CD4-positive, alpha-beta T cell (primary cell): ENCODE data around the gene EGR2. TPM values are rescaled to one million over a fixed set of nuclear protein-coding genes. Genes with fewer than 3 reads are reported as not detected.
A peak's percentile ranks its signal among the peaks of the same experiment; 100 is the strongest.

ENCODE experiments used
- ATAC-seq: fragments of 200-7000 bp; cut with Tn5 transposase; one replicate; pipeline ENCODE4 v1.10.0; 2022; ENCODE audit warnings: mild to moderate bottlenecking; ENCODE audit not compliant: poor library complexity
- CTCF ChIA-PET: fragments of 350-600 bp; sonication (Branson Sonifier 250); formaldehyde crosslinking; loops from one replicate; lab custom pipeline; 2021; ENCODE audit warnings: antibody characterized with exemption, inconsistent platforms; lab: Charles Lee
- POLR2A ChIA-PET: fragments of 350-600 bp; sonication (Branson Sonifier 250); formaldehyde crosslinking; loops from one replicate; lab custom pipeline; 2021; ENCODE audit warnings: antibody characterized with exemption, inconsistent platforms; lab: Charles Lee
- DNase-seq, 14 experiments: peaks; one replicate each; pipeline ENCODE4 v3.0.0-alpha.2; 2013 to 2020; ENCODE audit warnings: mixed read lengths in 2 of 14
- H3K27ac ChIP-seq, 2 donors: one replicate each; pipeline versions ENCODE4 v1.5.1 to v1.7.0; 2013; ENCODE audit warnings: low read length in 2 of 2, low read depth in 1 of 2, mild to moderate bottlenecking in 1 of 2
- H3K27me3 ChIP-seq, 2 experiments: 1 replicate in 1 of 2; 2 replicates in 1 of 2; pipeline versions ENCODE4 v1.6.1 to v1.7.0; 2013; ENCODE audit warnings: low read length in 2 of 2, control low read depth in 1 of 2, mild to moderate bottlenecking in 1 of 2, moderate library complexity in 1 of 2; ENCODE audit not compliant: insufficient read depth in 2 of 2, control insufficient read depth in 1 of 2
- H3K36me3 ChIP-seq: one replicate; pipeline ENCODE4 v1.6.1; 2013; ENCODE audit warnings: low read length, control low read depth; ENCODE audit not compliant: insufficient read depth
- H3K4me1 ChIP-seq: one replicate; pipeline ENCODE4 v1.6.1; 2013; ENCODE audit warnings: low read length, control low read depth; ENCODE audit not compliant: insufficient read depth
- H3K4me3 ChIP-seq: one replicate; pipeline ENCODE4 v1.5.1; 2013; ENCODE audit warnings: mild to moderate bottlenecking, low read length, moderate library complexity
- H3K9me3 ChIP-seq, 2 experiments: 1 replicate in 1 of 2; 2 replicates in 1 of 2; pipeline versions ENCODE4 v1.6.1 to v1.7.0; 2013; ENCODE audit warnings: low read length in 2 of 2, mild to moderate bottlenecking in 2 of 2, control low read depth in 1 of 2, moderate library complexity in 1 of 2; ENCODE audit not compliant: control insufficient read depth in 1 of 2, insufficient read depth in 1 of 2
- H3K27ac Mint-ChIP-seq: one replicate; pipeline ENCODE4 v1.8.0; 2020; ENCODE audit warnings: mixed read lengths
- H3K27me3 Mint-ChIP-seq: one replicate; pipeline ENCODE4 v1.8.0; 2021; ENCODE audit warnings: mixed read lengths
- H3K36me3 Mint-ChIP-seq: one replicate; pipeline ENCODE4 v1.8.0; 2021; ENCODE audit warnings: low read depth, mixed read lengths
- H3K4me1 Mint-ChIP-seq: one replicate; pipeline ENCODE4 v1.8.0; 2021; ENCODE audit warnings: low read depth, mixed read lengths
- H3K4me3 Mint-ChIP-seq: one replicate; pipeline ENCODE4 v1.8.0; 2020; ENCODE audit warnings: mild to moderate bottlenecking, mixed read lengths
- H3K9me3 Mint-ChIP-seq: one replicate; pipeline ENCODE4 v1.8.0; 2020; ENCODE audit warnings: mixed read lengths
- CTCF ChIP-seq: fragments of 200-600 bp; IDR thresholded peaks from one replicate; pipeline ENCODE4 v1.8.0; 2022; ENCODE audit warnings: antibody characterized with exemption, mild to moderate bottlenecking
- intact Hi-C, 2 experiments: fragments of 100-400 bp; cut with DNase I in 1 of 2; cut with micrococcal nuclease in 1 of 2; formaldehyde crosslinking; loops; one replicate each; pipeline versions ENCODE4 v1.15.1 to v1.9.0; 2023 to 2025; cut with DNase I, micrococcal nuclease
- total RNA-seq, 174 experiments: library from RNA in 2 of 174; stranded (reverse) in 2 of 174; gene quantifications; one replicate each; pipeline ENCODE4 v1.2.3 and lab custom pipeline; 2021 to 2026

The EGR2 gene
- total RNA-seq, 2 experiments from 2014 or later, result 3.2 to 5.4 TPM

GRCh38 chr10:62831346-62831745 lies 15.2 kb upstream of the EGR2 start:
- TF ChIP-seq CTCF, result no peak
- H3K9me3 Mint-ChIP-seq, result no peaks in the 10 kb centered on the region
- no peak overlapping the region for H3K27ac Mint-ChIP-seq
- ATAC-seq (no peak), DNase-seq (no peak)
- H3K27me3 Mint-ChIP-seq, result peaks cover 33% of the 10 kb centered on the region
- H3K4me3 ChIP-seq, result no peak overlapping the region
- ChIA-PET POLR2A (no interaction called here), CTCF (no interaction called here)
- no peak overlapping the region for H3K4me3 Mint-ChIP-seq
- no peaks in the 10 kb centered on the region for H3K4me1 Mint-ChIP-seq
- H3K36me3 Mint-ChIP-seq, result no peaks in the 10 kb centered on the region
- no peaks in the 10 kb centered on the region for H3K9me3 ChIP-seq
- no peak overlapping the region for H3K27ac ChIP-seq
- H3K27me3 ChIP-seq, result peaks cover 4 to 7% of the 10 kb centered on the region in 2 experiments
- no peaks in the 10 kb centered on the region for H3K36me3 ChIP-seq
- no peaks in the 10 kb centered on the region for H3K4me1 ChIP-seq
- intact Hi-C loops, result no loop called here

- intact Hi-C loops, result no loop called here
- Histone ChIP-seq H3K4me1 (no peaks in the 10 kb centered on the region), H3K9me3 (no peaks in the 10 kb centered on the region), H3K4me3 (no peak overlapping the region), H3K27ac (no peak overlapping the region), H3K36me3 (no peaks in the 10 kb centered on the region), H3K27me3 (peaks cover 4 to 7% of the 10 kb centered on the region in 2 experiments)
- no peak for TF ChIP-seq CTCF
- Mint-ChIP-seq H3K36me3 (no peaks in the 10 kb centered on the region), H3K27ac (no peak overlapping the region), H3K9me3 (no peaks in the 10 kb centered on the region), H3K27me3 (peaks cover 32% of the 10 kb centered on the region), H3K4me1 (no peaks in the 10 kb centered on the region), H3K4me3 (no peak overlapping the region)
- ATAC-seq (no peak), DNase-seq (peak in 1 of 14 experiments; percentile 23)
- ChIA-PET CTCF (no interaction called here), POLR2A (no interaction called here)
Observed at GRCh38 chr10:62830679-62831078, 14.5 kb upstream of the EGR2 start.

- Mint-ChIP-seq H3K27ac (no peak overlapping the region), H3K9me3 (no peaks in the 10 kb centered on the region), H3K36me3 (no peaks in the 10 kb centered on the region), H3K4me3 (no peak overlapping the region), H3K4me1 (no peaks in the 10 kb centered on the region), H3K27me3 (peaks cover 32% of the 10 kb centered on the region)
- TF ChIP-seq CTCF, result no peak
- Histone ChIP-seq H3K4me1 (no peaks in the 10 kb centered on the region), H3K27me3 (peaks cover 4 to 7% of the 10 kb centered on the region in 2 experiments), H3K9me3 (no peaks in the 10 kb centered on the region), H3K4me3 (no peak overlapping the region), H3K36me3 (no peaks in the 10 kb centered on the region), H3K27ac (no peak overlapping the region)
- intact Hi-C loops, result loop anchor here in 1 of 2 experiments (10.0 kb wide), 1 partner anchor 255 kb away; no protein-coding TSS in a partner anchor
- DNase-seq (no peak), ATAC-seq (no peak)
- ChIA-PET CTCF (interaction anchor here (1.3 kb wide), 1 partner anchor 22 kb away, joined by 3 read pairs; no protein-coding TSS in a partner anchor), POLR2A (no interaction called here)
Observed at GRCh38 chr10:62829622-62830021, 13.5 kb upstream of the EGR2 start.
